Hippocampal formation (tissue), 2 donors: ENCODE data around the gene UBAC1.
A peak's percentile ranks its signal among the peaks of the same experiment; 100 is the strongest.
"Not testable (repeated sequence)": the region's sequence is repeated elsewhere in the genome, so short reads cannot be mapped to it uniquely, and the experiment has no call there.

Experiments used
- DNase-seq, 2 donors: peaks; one replicate each; lab custom pipeline; 2025; lab: John Stamatoyannopoulos, UW

The UBAC1 gene

DNA sequence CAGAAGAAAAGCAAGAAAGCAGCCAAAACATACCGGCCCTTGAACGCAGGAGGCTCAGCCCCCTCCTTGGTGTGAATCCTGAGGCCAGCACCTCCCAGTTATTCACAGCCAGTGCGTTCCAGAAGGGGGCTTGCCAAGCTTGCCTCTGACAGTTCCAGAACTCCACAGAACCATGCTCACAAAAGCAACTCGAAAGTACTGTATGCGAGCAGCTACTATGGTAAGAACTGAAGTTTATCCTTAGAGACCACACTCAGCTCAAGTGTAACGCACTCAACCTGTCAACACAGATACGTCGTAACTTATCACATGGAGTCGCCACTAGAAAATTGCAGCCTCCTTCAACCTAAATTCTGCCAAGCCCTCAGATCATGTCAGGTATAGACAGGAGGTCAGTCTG, 1.4 kb downstream of the UBAC1 start:
- no peak for DNase-seq

DNA sequence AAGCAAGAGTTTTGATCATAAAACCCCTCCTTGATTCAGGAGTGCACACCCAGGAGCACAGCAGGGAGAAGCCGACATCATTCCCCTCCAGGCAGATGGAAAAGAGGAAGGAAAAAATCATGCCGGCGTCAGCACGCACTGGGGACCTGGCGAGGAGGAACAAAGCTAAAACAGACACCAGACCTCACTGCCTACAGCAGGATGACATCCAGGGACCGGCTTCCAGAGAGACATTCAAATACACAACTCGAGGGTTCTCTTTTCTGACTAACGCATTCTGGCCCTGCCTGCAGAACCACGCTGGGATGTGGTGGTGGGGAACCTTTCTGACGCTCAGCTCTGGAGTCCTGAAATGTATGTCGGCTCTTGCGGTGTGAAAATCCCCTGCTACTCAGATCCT, 2.7 kb downstream of the UBAC1 start:
- peak in 1 of 2 donors; percentile 4 for DNase-seq

DNA sequence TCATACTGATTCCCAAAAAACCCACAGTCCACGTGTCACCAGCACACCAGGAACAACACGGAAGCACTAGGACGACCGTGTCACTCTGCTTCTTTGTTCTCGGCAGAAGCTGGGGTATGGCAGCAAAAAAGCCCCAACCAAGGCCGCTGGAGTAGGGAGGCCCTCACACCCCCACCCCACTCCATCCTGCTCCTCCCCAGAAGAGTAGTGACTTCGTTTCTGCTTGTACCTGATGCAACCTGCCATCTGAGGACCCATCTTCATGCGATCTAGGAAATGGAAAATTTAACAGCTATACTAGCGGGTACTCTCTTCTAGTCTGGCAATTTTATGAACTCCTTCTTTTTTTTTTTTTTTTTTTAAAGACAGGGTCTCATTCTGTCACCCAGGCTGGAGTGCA, 3.7 kb downstream of the UBAC1 start:
- DNase-seq: no peak

DNA sequence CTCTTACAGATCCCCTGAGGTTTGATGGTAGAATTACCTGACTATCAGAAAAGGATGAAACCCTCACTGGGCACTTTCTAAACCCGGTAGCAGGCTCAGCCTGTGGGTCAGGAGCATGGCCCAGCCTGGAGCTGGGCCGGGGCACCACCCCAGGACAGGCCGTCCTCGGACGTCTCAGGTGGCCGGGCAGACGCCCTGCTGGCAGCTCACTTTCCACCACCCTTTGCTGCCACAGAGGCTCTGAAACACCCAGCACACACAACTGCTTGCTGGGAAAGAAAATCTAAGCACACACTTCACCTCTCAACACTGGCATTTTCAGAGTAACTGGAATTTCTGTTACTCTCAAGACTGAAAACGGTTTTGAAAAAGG, 4.4 kb downstream of the UBAC1 start:
- DNase-seq: no peak

DNA sequence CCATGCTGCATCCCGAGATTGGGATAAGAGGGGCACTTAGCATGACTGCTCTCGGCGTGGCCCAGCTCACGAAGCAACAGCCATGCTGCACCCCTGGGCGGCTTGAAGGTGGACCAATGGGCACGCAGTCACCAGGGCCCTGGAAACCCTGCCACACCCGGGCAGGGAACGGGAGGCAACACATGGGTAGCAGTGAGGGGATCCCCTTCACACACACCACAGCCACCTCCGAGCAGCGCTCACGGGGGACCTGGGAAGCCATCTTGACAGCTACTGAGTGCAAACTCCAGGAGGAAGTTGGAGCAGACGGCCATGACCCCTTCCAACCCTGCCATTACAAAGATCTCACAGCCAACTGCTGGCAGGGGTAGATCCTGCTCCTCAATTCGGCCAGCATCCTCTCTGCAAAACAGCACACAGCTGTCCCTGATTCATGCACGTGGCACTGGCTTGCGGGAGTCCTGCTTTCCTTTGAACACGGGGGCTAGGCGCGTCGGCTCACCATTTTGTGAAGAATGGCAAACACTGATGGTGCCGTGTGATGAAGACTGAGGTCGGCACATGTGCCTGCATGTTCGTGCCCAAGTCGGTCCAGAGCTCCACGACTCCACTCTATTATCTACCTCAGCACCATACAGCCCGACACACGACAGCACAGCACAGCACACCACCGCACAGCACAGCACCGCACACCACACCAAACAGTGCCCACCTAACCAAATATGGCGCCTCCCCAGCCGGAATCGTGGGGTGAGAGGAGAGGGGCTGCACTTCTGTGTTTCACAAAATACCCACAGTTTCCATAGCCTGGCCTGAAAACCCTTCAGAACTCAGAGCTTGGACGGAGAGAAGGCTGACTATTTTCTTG, 5.0 kb downstream of the UBAC1 start:
- no peak for DNase-seq

DNA sequence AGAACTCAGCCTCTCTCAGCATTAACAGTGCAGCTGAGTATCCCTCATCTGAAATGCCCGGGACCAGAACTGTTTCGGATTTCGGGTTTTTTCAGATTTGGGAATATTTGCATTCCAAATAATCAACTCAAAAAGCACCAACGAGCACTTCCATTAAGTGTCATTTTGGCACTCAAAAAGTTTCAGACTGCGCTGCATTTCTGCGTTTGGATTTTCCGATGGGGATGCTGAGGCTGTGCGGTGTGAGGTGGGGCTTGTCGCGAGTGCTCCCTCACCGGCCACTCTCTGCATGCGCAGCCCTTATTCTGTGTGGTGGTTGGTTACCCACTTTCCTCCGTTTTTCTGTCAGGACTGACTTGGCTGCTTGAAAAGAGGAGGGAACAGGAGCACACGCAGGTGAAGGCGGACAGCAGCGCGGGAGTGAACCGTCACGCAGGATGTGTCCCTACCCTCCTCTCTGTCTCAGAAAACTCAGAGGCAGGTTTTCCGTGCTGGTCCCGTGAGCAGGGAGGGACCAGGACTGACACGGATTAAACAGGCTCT, 8.4 kb downstream of the UBAC1 start:
- no peak for DNase-seq

DNA sequence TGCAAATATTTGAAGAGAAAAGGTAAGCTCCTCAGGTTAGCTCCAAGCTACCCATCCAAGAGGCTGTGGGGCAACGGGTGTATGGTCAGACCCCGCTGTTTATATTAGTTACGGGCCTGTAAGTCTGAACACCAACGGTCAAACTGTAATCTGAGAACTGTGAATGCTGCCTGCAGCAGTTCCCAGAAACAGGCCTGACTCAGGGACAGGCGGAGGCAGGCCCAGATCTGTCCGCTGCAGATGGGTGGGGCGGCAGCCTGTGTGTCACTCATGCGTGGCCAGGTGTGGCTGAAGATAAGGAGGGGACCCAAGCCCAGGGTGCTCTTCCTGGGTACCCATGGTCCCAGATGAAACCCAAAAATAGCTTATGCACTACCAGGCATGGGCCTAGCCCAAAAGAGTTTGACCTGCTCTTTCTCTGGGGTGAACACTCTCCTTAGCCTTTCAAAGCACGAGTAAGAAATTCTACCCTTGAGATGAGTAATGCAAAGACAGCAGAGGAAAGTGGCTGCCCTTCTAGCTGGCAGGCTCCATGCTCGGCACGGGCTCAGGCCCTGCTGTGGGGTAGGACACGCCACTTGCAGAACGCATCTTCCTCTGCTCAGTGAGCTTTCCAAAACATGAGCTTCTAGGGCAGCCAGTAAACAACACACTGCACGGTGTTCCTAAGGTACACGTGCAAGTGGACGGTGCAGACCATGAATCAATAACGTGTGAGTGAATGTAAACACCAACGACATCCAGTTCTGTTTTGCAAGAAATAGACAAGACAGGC, 9.1 kb downstream of the UBAC1 start:
- DNase-seq: no peak

DNA sequence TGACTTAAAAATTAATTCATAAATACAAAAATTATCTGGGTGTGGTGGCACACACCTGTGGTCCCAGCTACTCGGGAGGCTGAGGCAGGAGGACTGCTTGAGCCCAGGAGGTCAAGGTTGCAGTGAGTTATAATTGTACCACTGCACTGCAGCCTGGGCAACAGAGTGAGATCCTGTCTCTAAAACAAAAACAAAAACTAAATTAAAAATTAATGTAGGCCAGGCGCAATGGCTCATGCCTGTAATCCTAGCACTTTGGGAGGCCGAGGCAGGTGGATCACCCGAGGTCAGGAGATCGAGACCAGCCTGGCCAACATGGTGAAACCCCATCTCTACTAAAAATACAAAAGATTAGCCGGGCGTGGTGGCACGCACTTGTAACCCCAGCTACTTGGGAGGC, 9.9 kb downstream of the UBAC1 start:
- not testable (repeated sequence) for DNase-seq

DNA sequence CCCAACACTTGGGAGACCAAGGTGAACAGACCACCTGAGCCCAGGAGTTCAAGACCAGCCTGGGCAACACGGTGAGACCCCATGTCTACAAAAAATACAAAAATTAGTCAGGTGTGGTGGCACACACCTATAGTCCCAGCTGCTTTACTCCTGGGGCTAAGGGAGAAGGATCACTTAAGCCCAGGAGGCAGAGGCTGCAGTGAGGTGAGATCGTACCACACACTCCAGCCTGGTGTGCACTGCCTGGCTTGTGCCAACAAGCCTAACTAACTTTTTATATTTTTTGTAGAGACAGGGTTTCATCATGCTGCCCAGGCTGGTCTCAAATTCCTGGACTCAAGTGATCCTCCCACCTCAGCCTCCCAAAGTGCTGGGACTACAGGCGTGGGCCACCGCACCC, 10.3 kb downstream of the UBAC1 start:
- not testable (repeated sequence) for DNase-seq

DNA sequence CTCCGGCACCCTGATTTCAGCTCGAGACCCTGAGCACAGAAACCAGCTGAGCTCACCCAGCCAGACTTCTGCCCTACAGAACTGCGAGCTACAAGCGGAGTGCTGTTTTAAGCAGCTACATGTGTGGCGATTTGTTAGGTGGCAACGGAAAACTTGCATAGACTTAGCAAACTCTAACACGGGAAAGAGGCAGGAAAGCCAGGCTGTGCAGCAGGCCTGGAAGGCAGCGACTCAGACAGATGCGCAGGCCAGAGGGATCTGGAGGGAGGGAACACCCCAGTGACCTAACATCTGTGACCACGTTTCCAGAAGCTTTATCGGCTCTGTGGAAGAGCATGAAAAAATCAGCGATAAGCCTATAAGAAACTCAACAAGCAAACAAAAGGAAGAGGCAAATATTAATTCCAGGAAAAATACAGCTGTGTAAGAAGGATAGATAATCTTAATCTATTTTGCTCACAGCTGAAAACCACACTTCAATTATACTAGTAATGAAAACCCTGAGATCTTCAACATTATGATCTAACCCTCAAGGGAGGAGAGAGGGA, 11.0 kb downstream of the UBAC1 start:
- no peak for DNase-seq

DNA sequence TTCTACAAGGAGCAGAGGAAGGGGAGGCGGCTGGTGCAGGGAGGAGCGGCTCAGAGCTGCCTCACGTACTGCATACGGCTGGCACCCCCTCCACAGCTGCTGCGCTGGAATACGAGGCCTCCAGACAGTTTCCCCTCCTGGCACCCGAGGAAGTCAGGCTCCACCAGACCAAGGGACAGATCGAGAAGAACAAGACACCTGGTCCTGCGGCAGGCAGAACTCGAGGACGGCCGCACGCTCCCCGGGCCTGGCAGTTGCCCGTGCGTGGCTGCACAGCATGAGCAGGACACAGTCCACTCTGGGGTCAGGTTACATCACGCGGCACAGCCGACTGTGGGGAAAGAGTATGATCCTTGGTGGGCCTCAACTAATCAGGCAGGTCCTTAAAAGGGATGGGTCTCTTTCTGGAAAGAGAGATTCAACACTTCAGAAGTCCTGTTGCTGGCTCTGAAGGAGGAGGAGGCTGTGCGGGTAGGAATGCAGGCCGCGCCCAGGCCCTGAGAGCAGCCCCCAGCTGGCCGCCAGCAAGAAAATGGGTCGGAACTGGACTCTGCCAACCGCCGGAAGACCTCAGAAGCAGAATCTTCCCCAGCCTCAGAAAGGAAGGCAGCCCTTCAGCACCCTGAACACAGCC, 11.6 kb downstream of the UBAC1 start:
- no peak for DNase-seq

DNA sequence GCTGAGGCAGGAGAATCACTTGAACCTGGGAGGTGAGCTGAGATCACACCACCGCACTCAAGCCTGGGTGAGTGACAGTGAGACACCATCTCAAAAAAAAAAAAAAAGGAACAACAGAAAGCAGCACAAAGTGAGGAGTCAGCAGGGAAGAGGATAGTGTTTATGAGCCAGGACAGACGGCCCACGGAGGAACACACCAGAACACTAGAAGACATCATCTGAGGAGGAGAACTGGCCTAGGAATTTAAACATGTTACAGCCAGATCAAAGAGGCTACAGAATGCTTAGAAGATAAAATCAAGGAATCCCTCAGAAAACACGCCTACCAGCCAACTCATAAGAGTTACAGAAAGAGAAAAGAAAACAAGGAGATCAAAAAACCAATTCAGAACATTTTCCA, 12.2 kb downstream of the UBAC1 start:
- no peak for DNase-seq

DNA sequence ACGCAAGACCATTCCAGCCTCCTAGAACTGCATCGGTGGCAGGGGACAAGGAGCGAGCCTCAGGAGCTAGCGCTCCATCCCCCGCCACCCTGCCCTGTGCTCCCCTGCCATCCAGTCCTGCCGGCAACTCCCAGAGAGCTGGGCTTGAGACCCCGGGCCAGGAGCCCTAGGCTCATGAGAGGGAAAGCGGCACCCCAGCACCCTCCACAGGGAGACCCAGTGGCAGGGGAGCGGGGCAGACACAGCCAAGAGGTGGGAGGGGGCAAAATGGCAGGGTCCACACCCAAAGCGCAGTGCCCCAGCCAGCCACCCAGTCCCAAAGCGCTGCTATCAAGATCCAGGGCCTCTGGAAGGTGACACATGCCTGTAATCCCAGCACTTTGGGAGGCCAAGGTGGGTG, 12.7 kb downstream of the UBAC1 start:
- DNase-seq: no peak

DNA sequence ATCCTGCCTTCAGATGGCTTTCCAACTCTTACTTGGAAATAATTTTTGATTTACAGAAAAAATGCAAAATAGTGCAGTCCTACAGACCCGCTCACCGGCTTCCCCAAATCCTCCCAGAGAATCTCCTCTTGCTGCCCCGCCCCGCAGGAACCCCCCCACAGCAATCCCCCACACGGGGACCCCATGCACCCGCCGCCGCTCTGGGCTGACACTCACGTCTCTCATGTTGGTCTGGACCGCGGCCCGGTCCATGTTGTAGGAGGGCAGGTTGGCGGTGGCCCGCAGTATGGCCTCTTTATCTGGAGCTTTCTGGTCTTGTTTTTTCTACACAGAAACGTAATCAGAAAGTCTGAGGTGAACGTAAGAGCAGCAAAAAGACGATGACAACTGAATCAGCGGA, 13.6 kb downstream of the UBAC1 start:
- DNase-seq: no peak

DNA sequence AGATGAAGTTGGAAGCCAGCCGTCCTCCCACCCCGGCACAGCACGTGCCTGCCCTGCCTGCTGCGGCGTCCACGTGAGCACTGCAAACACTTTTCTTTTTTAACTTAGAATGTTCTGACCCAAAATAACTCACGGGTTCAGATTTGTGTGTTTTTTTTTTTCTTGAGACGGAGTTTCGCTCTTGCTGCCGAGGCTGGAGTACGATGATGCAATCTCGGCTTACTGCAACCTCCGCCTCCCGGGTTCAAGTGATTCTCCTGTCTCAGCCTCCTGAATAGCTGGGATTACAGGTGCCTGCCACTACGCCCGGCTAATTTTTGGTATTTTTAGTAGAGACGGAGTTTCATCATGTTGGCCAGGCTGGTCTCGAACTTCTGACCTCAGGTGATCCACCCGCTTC, 14.1 kb downstream of the UBAC1 start:
- not testable (repeated sequence) for DNase-seq

DNA sequence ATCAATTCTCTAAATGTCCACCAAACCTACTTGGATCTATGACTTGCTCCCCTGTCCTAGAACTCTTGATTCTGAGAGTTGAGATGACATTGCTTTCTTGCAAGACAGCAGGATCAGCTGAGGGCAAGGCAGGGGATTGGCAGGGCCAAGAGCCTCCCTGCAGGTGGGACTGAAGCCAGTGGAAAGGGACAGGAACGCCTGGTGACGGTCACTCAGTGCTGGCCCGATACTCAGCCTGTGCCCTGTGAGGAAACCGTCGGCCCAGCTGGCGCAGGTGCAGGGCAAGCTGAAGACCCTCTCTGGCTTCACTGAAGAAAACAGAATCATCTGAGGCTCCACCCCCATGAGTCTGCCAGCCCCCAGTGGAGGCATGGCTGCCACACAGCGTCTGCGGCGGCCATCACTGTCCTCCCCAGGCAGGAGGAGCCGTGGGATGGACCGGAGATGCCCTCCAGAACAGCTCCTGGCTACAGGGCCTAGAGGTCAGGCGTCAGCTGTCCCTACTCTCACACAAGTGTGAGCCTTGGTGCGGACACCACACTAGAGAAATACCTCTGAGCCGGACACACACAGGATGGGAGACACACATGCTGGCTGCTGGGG, 14.7 kb downstream of the UBAC1 start:
- DNase-seq: no peak

DNA sequence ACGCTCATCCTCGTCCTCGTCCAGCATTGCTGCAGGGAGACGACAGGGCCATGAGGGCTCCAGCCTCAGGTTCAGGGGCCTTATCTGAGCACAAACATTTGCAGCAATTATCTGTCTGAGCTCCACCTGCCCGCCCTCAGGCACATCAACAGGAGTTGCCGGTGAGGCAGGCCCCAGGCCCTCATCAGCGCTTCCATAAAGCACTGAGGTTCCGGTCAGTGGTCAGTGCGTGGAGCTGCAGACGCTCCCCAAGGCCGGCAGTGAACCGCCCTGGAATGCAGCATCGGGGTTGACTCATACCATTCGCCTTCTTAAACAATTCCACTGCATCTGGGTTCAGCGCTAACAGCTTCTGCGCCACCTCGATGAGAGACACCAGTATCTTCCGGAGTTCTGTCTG, 15.2 kb downstream of the UBAC1 start:
- DNase-seq: no peak

DNA sequence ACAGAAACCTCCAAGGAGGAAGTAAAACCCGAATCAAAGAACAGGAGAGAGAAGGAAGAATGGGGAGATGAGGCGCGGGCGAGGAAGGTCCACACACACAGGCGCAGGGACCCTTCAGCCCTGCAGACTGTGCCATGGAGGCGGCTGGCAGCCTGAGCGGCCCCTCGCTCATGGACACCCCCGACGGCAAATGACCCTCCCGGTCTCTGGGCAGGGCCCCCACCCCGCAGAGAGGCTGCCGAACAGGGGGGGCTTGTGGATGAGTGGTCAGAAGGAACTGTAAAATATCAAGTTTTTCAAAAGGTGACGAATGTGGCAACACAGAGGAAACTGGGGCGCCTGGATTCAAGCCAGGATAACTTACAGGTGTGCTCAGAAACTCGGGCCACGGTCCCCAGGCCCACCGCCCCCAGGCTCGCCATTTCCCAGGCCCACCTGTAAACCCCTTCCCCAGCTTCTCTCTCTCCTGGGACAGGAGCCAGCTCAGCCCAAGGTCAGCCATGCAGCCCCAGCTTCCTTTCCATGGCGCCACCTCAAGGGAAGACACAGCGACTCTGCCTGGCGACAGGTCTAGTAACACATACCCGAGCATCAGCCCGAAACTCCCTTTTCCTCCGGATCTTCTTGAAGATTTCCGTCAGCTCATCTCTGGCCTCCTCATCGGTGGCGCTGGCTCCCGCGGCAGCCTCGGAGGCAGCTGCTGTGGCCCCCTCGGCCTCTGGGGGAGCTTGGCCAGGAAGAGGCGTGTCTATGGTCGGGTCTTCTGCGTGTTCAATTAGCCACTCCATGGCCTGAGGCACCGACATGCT, 16.5 kb downstream of the UBAC1 start:
- DNase-seq: no peak

DNA sequence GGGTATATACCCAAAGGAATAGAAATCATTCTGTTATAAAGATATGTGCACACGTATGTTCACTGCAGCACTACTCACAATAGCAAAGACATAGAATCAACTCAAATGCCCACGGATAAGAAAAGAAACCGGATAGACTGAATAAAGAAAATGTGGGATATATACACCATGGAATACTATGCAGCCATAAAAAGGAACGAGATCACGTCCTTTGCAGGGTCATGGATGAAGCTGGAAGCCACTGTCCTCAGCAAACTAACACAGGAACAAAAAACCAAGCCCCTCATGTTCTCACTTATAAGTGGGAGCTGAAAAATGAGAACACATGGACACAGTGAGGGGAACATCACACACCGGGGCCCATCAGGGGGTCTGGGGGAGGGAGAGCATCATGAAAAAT, 17.6 kb downstream of the UBAC1 start:
- DNase-seq: not testable (repeated sequence)

DNA sequence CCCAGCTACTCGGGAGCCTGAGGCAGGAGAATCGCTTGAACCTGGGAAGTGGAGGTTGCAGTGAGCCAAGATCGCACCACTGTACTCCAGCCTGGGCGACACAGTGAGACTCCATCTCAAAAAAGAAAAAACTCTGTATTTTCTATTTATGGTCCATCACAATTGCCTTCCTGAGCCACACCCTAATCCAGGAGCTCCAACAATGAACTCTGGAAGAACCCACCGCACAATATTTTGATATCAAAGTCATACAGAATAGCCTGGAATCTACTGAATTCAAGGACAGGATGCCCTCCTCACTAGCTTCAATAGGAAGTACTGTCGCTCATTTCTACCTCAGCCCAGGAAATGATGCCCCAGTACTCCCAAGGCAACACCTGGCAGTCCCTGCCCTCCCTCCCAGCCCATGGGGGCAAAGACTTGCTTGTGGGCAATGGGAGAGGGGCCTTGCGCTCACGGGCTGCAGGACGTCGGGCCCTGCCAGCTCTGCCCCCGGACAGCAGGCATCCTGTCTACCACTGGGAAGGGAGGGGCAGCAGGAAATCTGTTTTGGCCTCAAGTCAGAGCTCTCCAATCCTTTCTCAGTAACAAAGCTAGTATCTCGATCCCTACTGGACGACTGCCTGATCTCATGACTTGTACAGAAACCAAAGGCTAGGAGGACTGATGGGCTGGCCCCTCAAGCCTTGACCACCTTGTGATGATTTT, 19.7 kb downstream of the UBAC1 start:
- DNase-seq: no peak
